CD4-positive, alpha-beta T cell (primary cell): ENCODE measurements around the gene PITPNC1. TPM values are rescaled to one million over a fixed set of nuclear protein-coding genes. Genes with fewer than 3 reads are reported as not detected.

Experiments
- ATAC-seq: fragments of 200-7000 bp; cut with Tn5 transposase; one replicate; pipeline ENCODE4 v1.10.0; 2022; ENCODE audit warnings: mild to moderate bottlenecking; ENCODE audit not compliant: poor library complexity
- CTCF ChIA-PET: fragments of 350-600 bp; sonication (Branson Sonifier 250); formaldehyde crosslinking; loops from one replicate; lab custom pipeline; 2021; ENCODE audit warnings: antibody characterized with exemption, inconsistent platforms; lab: Charles Lee
- POLR2A ChIA-PET: fragments of 350-600 bp; sonication (Branson Sonifier 250); formaldehyde crosslinking; loops from one replicate; lab custom pipeline; 2021; ENCODE audit warnings: antibody characterized with exemption, inconsistent platforms; lab: Charles Lee
- DNase-seq, 14 experiments: peaks; one replicate each; pipeline ENCODE4 v3.0.0-alpha.2; 2013 to 2020; ENCODE audit warnings: mixed read lengths in 2 of 14
- H3K27ac ChIP-seq, 2 donors: one replicate each; pipeline versions ENCODE4 v1.5.1 to v1.7.0; 2013; ENCODE audit warnings: low read length in 2 of 2, low read depth in 1 of 2, mild to moderate bottlenecking in 1 of 2
- H3K27me3 ChIP-seq, 2 experiments: 1 replicate in 1 of 2; 2 replicates in 1 of 2; pipeline versions ENCODE4 v1.6.1 to v1.7.0; 2013; ENCODE audit warnings: low read length in 2 of 2, control low read depth in 1 of 2, mild to moderate bottlenecking in 1 of 2, moderate library complexity in 1 of 2; ENCODE audit not compliant: insufficient read depth in 2 of 2, control insufficient read depth in 1 of 2
- H3K36me3 ChIP-seq: one replicate; pipeline ENCODE4 v1.6.1; 2013; ENCODE audit warnings: low read length, control low read depth; ENCODE audit not compliant: insufficient read depth
- H3K4me1 ChIP-seq: one replicate; pipeline ENCODE4 v1.6.1; 2013; ENCODE audit warnings: low read length, control low read depth; ENCODE audit not compliant: insufficient read depth
- H3K4me3 ChIP-seq: one replicate; pipeline ENCODE4 v1.5.1; 2013; ENCODE audit warnings: mild to moderate bottlenecking, low read length, moderate library complexity
- H3K9me3 ChIP-seq, 2 experiments: 1 replicate in 1 of 2; 2 replicates in 1 of 2; pipeline versions ENCODE4 v1.6.1 to v1.7.0; 2013; ENCODE audit warnings: low read length in 2 of 2, mild to moderate bottlenecking in 2 of 2, control low read depth in 1 of 2, moderate library complexity in 1 of 2; ENCODE audit not compliant: control insufficient read depth in 1 of 2, insufficient read depth in 1 of 2
- H3K27ac Mint-ChIP-seq: one replicate; pipeline ENCODE4 v1.8.0; 2020; ENCODE audit warnings: mixed read lengths
- H3K27me3 Mint-ChIP-seq: one replicate; pipeline ENCODE4 v1.8.0; 2021; ENCODE audit warnings: mixed read lengths
- H3K36me3 Mint-ChIP-seq: one replicate; pipeline ENCODE4 v1.8.0; 2021; ENCODE audit warnings: low read depth, mixed read lengths
- H3K4me1 Mint-ChIP-seq: one replicate; pipeline ENCODE4 v1.8.0; 2021; ENCODE audit warnings: low read depth, mixed read lengths
- H3K4me3 Mint-ChIP-seq: one replicate; pipeline ENCODE4 v1.8.0; 2020; ENCODE audit warnings: mild to moderate bottlenecking, mixed read lengths
- H3K9me3 Mint-ChIP-seq: one replicate; pipeline ENCODE4 v1.8.0; 2020; ENCODE audit warnings: mixed read lengths
- CTCF ChIP-seq: fragments of 200-600 bp; IDR thresholded peaks from one replicate; pipeline ENCODE4 v1.8.0; 2022; ENCODE audit warnings: antibody characterized with exemption, mild to moderate bottlenecking
- intact Hi-C, 2 experiments: fragments of 100-400 bp; cut with DNase I in 1 of 2; cut with micrococcal nuclease in 1 of 2; formaldehyde crosslinking; loops; one replicate each; pipeline versions ENCODE4 v1.15.1 to v1.9.0; 2023 to 2025; cut with DNase I, micrococcal nuclease
- total RNA-seq, 174 experiments: library from RNA in 2 of 174; stranded (reverse) in 2 of 174; gene quantifications; one replicate each; pipeline ENCODE4 v1.2.3 and lab custom pipeline; 2021 to 2026

Gene PITPNC1
- total RNA-seq, 2 experiments from 2014 or later = 80.2 to 83.4 TPM

- intact Hi-C loops = no loop called here
- no peak overlapping the region for H3K27ac ChIP-seq
- H3K4me3 ChIP-seq = no peak overlapping the region
- no peak for DNase-seq
- H3K36me3 ChIP-seq = peaks cover 44% of the 10 kb centered on the region
- no peaks in the 10 kb centered on the region for H3K4me1 ChIP-seq
- POLR2A ChIA-PET = no interaction called here
- H3K27me3 Mint-ChIP-seq = no peaks in the 10 kb centered on the region
- H3K27ac Mint-ChIP-seq = peak overlapping the region; percentile 8
- H3K27me3 ChIP-seq = no peaks in the 10 kb centered on the region
- H3K4me1 Mint-ChIP-seq = peaks cover 10% of the 10 kb centered on the region
- H3K36me3 Mint-ChIP-seq = peaks cover 78% of the 10 kb centered on the region
- H3K9me3 ChIP-seq = peaks cover 4 to 7% of the 10 kb centered on the region in 2 experiments
- peaks cover 2% of the 10 kb centered on the region for H3K9me3 Mint-ChIP-seq
- CTCF ChIA-PET = no interaction called here
- ATAC-seq = no peak
- no peak for TF ChIP-seq CTCF
- H3K4me3 Mint-ChIP-seq = no peak overlapping the region
These were observed 279.6 kb downstream of the PITPNC1 start for GRCh38 chr17:67656494-67657203.

GRCh38 chr17:67657596-67657995, 280.5 kb downstream of the PITPNC1 start:
- DNase-seq (no peak), ATAC-seq (no peak)
- Mint-ChIP-seq H3K36me3 (peaks cover 76% of the 10 kb centered on the region), H3K27me3 (no peaks in the 10 kb centered on the region), H3K9me3 (peaks cover 2% of the 10 kb centered on the region), H3K4me3 (no peak overlapping the region), H3K4me1 (peaks cover 10% of the 10 kb centered on the region), H3K27ac (no peak overlapping the region)
- Histone ChIP-seq H3K27me3 (no peaks in the 10 kb centered on the region), H3K27ac (no peak overlapping the region), H3K36me3 (peaks cover 34% of the 10 kb centered on the region), H3K4me3 (no peak overlapping the region), H3K9me3 (peaks cover 4 to 7% of the 10 kb centered on the region in 2 experiments), H3K4me1 (no peaks in the 10 kb centered on the region)
- intact Hi-C loops = no loop called here
- POLR2A ChIA-PET = no interaction called here
- no peak for TF ChIP-seq CTCF
- CTCF ChIA-PET = no interaction called here

GRCh38 chr17:67658265-67658664, 281.2 kb downstream of the PITPNC1 start:
- Histone ChIP-seq H3K9me3 (peaks cover 4 to 7% of the 10 kb centered on the region in 2 experiments), H3K4me3 (no peak overlapping the region), H3K36me3 (peaks cover 29% of the 10 kb centered on the region), H3K4me1 (no peaks in the 10 kb centered on the region), H3K27me3 (no peaks in the 10 kb centered on the region), H3K27ac (no peak overlapping the region)
- ATAC-seq (no peak), DNase-seq (no peak)
- Mint-ChIP-seq H3K4me1 (peaks cover 10% of the 10 kb centered on the region), H3K4me3 (no peak overlapping the region), H3K27me3 (no peaks in the 10 kb centered on the region), H3K36me3 (peaks cover 75% of the 10 kb centered on the region), H3K9me3 (peaks cover 2% of the 10 kb centered on the region), H3K27ac (peak overlapping the region; percentile 40)
- TF ChIP-seq CTCF = no peak
- ChIA-PET POLR2A (no interaction called here), CTCF (no interaction called here)
- intact Hi-C loops = no loop called here
